Measurements from ENCODE around the gene MAPK8IP3. TPM values are rescaled to one million over a fixed set of nuclear protein-coding genes. Genes with fewer than 3 reads are reported as not detected.

MAPK8IP3 gene
- total and polyA plus RNA-seq, 9 of the 15 experiments (the other 6 are each of a cell fraction or from before 2014, with no cell fraction given) = 0.17 to 58.7 (median 16.7) TPM

DNA sequence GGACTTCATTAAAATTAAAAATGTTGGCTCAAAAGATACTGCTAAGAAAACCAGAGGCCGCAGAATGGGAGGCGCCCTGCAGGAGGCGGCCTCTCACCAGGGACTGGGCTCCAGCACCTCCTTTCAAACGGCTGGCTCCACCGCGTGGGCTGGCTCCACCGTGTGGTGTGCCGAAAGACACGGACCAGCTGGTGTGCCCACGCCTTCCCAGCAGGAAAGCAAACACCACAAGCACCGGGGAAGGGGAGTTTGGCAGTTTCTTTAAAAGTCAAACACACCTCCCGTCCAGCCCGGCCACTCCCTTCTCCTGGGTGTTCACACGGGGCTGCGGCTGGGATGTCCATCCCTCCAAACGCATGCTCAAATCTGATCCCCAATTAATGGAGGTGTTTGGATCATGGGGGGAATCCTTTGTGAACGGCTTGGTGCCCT, 106.8 kb downstream of the MAPK8IP3 start (continued):
- TF ChIP-seq, protein P1, sequence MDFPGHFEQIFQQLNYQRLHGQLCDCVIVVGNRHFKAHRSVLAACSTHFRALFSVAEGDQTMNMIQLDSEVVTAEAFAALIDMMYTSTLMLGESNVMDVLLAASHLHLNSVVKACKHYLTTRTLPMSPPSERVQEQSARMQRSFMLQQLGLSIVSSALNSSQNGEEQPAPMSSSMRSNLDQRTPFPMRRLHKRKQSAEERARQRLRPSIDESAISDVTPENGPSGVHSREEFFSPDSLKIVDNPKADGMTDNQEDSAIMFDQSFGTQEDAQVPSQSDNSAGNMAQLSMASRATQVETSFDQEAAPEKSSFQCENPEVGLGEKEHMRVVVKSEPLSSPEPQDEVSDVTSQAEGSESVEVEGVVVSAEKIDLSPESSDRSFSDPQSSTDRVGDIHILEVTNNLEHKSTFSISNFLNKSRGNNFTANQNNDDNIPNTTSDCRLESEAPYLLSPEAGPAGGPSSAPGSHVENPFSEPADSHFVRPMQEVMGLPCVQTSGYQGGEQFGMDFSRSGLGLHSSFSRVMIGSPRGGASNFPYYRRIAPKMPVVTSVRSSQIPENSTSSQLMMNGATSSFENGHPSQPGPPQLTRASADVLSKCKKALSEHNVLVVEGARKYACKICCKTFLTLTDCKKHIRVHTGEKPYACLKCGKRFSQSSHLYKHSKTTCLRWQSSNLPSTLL (IDR thresholded peaks at IDR 0.05) = no peak
- TF ChIP-seq, protein P2, sequence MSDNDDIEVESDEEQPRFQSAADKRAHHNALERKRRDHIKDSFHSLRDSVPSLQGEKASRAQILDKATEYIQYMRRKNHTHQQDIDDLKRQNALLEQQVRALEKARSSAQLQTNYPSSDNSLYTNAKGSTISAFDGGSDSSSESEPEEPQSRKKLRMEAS (CRISPR knock-in tag; IDR thresholded peaks at IDR 0.05) = peak; percentile 90
- TF ChIP-seq MEIS2 (IDR thresholded peaks at IDR 0.05; ENCODE audit: partially characterized antibody) (peak; percentile 30), ZBTB7A (IDR thresholded peaks at IDR 0.05; ENCODE audit: borderline replicate concordance, control insufficient read depth, low read depth, low read length) (0 out of 2 replicates have a peak, but pooled peaks have one; percentile 27), POLR2G (IDR thresholded peaks at IDR 0.05; ENCODE audit: low read depth, low read length) (0 out of 2 replicates have a peak, but pooled peaks have one; percentile 28), SIN3A (IDR thresholded peaks at IDR 0.05; ENCODE audit: borderline replicate concordance in 2 of 2, control insufficient read depth in 1 of 2, low read depth in 2 of 2, low read length in 2 of 2) (peak; percentile 35 to 77; a peak in 2 of 4 replicates), U2AF2 (optimal IDR thresholded peaks at IDR 0.05; ENCODE audit: low read depth, low read length) (no peak), STAG1 (CRISPR knock-in tag; IDR thresholded peaks at IDR 0.05; ENCODE audit: borderline replicate concordance) (peak; percentile 61; the same call in 1 of the 2 replicates), ATF7 (IDR thresholded peaks at IDR 0.05) (peak; percentile 20; the same call in 1 of the 2 replicates), SETDB1 (IDR thresholded peaks at IDR 0.05; ENCODE audit: low read length) (no peak), HDAC1 (IDR thresholded peaks at IDR 0.05) (0 out of 4 replicates have a peak, but pooled peaks of 1 of the 2 experiments have one; percentile 19), ETV1 (tag; conservative IDR thresholded peaks at IDR 0.05; ENCODE audit: low read depth) (0 out of 2 replicates have a peak, but pooled peaks have one; percentile 14), SAFB (IDR thresholded peaks at IDR 0.05; ENCODE audit: borderline replicate concordance, low read depth, low read length) (peak; percentile 34; the same call in 1 of the 2 replicates), SOX6 (IDR thresholded peaks at IDR 0.05) (peak; percentile 49; the same call in 1 of the 2 replicates), RAD21 (CRISPR knock-in tag; conservative IDR thresholded peaks at IDR 0.05 in 1 of 2, IDR thresholded peaks at IDR 0.05 in 1 of 2) (peak; percentile 64 to 85), EP400 (IDR thresholded peaks at IDR 0.05) (peak; percentile 64; the same call in 1 of the 2 replicates)
- TF ChIP-seq, protein P3, sequence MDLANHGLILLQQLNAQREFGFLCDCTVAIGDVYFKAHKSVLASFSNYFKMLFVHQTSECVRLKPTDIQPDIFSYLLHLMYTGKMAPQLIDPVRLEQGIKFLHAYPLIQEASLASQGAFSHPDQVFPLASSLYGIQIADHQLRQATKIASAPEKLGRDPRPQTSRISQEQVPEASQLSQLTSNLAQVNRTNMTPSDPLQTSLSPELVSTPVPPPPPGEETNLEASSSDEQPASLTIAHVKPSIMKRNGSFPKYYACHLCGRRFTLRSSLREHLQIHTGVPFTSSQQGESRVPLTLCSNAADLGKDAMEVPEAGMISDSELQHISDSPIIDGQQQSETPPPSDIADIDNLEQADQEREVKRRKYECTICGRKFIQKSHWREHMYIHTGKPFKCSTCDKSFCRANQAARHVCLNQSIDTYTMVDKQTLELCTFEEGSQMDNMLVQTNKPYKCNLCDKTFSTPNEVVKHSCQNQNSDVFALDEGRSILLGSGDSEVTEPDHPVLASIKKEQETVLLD (IDR thresholded peaks at IDR 0.05) = peak; percentile 60; the same call in 1 of the 2 replicates
- TF ChIP-seq, protein P4, sequence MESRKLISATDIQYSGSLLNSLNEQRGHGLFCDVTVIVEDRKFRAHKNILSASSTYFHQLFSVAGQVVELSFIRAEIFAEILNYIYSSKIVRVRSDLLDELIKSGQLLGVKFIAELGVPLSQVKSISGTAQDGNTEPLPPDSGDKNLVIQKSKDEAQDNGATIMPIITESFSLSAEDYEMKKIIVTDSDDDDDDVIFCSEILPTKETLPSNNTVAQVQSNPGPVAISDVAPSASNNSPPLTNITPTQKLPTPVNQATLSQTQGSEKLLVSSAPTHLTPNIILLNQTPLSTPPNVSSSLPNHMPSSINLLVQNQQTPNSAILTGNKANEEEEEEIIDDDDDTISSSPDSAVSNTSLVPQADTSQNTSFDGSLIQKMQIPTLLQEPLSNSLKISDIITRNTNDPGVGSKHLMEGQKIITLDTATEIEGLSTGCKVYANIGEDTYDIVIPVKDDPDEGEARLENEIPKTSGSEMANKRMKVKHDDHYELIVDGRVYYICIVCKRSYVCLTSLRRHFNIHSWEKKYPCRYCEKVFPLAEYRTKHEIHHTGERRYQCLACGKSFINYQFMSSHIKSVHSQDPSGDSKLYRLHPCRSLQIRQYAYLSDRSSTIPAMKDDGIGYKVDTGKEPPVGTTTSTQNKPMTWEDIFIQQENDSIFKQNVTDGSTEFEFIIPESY (CRISPR knock-in tag; IDR thresholded peaks at IDR 0.05) = peak; percentile 92
- TF ChIP-seq, protein P5, sequence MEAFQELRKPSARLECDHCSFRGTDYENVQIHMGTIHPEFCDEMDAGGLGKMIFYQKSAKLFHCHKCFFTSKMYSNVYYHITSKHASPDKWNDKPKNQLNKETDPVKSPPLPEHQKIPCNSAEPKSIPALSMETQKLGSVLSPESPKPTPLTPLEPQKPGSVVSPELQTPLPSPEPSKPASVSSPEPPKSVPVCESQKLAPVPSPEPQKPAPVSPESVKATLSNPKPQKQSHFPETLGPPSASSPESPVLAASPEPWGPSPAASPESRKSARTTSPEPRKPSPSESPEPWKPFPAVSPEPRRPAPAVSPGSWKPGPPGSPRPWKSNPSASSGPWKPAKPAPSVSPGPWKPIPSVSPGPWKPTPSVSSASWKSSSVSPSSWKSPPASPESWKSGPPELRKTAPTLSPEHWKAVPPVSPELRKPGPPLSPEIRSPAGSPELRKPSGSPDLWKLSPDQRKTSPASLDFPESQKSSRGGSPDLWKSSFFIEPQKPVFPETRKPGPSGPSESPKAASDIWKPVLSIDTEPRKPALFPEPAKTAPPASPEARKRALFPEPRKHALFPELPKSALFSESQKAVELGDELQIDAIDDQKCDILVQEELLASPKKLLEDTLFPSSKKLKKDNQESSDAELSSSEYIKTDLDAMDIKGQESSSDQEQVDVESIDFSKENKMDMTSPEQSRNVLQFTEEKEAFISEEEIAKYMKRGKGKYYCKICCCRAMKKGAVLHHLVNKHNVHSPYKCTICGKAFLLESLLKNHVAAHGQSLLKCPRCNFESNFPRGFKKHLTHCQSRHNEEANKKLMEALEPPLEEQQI (IDR thresholded peaks at IDR 0.05) = no peak
